LNCaP clone FGC (cell line): ENCODE results near the gene VIT.

ENCODE experiments used
- DNase-seq: peaks from one replicate; pipeline ENCODE4 v3.0.0-alpha.2; 2011; ENCODE audit warnings: low read depth
- H3K4me3 ChIP-seq: 2 replicates; pipeline ENCODE4 v1.5.1; 2011; ENCODE audit warnings: mild to moderate bottlenecking, low read depth, low read length, control low read depth
- TF ChIP-seq, protein P1 (sequence below): IDR thresholded peaks from 2 replicates; pipeline ENCODE4 v1.5.1; 2012; ENCODE audit warnings: mild to moderate bottlenecking; ENCODE audit not compliant: control insufficient read depth, insufficient read depth; ENCODE audit errors: extremely low read depth

VIT gene

DNA sequence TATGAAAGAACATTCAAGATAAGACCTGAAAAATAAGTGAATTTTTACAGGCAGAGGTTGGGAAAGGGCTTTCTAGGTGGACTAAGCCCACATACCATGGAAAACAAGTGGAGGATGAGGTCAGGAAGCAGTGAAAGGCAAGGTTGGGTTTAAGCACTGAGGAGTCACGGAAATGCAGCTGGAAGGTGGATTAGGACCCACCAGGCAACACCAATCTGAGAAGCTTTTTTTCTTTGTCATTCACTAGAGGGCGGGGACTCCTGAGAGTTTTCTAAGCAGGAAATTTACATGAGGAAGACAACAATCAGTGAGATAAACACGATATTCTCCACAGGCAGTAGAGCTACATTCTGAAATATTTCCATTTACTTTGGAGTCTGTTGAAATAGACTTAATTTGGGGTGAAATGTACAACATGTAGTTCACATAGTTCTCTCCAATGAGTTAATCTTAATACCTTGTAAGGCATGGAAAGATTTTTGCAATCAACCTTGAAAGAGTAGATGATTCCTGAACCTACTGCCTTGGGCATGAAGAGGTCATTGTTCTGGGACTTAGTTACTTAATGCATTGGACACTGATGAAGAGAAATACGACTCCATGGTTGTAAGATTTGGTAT is 40.7 kb downstream of the VIT start:
- no peak for DNase-seq
- TF ChIP-seq, protein P1, sequence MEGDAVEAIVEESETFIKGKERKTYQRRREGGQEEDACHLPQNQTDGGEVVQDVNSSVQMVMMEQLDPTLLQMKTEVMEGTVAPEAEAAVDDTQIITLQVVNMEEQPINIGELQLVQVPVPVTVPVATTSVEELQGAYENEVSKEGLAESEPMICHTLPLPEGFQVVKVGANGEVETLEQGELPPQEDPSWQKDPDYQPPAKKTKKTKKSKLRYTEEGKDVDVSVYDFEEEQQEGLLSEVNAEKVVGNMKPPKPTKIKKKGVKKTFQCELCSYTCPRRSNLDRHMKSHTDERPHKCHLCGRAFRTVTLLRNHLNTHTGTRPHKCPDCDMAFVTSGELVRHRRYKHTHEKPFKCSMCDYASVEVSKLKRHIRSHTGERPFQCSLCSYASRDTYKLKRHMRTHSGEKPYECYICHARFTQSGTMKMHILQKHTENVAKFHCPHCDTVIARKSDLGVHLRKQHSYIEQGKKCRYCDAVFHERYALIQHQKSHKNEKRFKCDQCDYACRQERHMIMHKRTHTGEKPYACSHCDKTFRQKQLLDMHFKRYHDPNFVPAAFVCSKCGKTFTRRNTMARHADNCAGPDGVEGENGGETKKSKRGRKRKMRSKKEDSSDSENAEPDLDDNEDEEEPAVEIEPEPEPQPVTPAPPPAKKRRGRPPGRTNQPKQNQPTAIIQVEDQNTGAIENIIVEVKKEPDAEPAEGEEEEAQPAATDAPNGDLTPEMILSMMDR, result no peak
- no peak overlapping the region for H3K4me3 ChIP-seq

DNA sequence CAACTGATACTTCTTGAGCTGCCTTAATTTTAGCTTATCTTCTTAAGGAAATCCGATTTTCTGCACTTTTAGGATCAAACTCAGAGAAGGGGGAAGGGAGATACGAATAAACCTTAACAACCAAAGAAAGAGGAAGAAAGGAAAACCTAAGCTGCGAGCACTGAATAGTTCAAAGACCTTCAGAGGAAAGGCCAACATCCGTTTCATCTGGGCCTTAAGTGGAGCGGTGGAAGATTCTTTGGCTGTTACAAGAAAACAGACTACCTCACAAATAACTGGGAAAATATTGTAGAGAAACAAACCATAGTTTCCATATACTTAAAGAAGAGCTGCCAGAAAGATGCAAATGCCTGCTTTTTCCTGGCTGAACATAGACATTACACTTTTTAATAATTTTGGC is 43.6 kb downstream of the VIT start:
- TF ChIP-seq, protein P1, result no peak
- H3K4me3 ChIP-seq, result no peak overlapping the region
- no peak for DNase-seq

DNA sequence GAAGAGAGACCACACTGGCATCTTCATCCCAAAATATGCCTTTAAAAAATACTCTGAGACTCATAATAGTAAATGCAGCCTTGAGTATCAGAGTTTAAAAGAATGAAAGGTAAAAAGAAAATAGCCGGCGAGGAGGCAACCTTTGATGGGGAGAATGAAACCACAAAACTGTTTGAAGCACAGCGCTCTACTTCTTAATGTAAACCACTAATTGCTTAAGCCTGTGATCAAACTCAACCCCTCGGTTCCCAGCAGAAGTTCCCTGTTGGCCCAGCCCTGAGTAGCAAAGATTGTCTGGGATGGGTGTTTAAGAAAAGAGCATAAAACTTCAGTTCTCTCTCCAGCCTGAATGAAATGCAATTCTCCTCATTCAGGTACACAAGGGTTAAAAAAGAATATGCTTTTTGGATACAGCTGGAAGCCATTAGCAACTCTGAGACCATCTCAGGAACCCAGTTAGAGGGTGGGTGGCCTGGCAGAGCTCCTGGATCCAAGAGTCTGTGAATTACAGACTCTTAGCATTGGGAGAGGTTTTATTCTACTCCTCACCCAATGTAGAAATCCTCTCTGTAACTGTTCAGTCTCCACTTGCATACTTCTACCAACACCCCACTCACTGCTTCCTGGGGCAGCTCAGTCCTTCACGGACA is 44.8 kb downstream of the VIT start:
- TF ChIP-seq, protein P1, result no peak
- no peak for DNase-seq
- H3K4me3 ChIP-seq, result no peak overlapping the region

DNA sequence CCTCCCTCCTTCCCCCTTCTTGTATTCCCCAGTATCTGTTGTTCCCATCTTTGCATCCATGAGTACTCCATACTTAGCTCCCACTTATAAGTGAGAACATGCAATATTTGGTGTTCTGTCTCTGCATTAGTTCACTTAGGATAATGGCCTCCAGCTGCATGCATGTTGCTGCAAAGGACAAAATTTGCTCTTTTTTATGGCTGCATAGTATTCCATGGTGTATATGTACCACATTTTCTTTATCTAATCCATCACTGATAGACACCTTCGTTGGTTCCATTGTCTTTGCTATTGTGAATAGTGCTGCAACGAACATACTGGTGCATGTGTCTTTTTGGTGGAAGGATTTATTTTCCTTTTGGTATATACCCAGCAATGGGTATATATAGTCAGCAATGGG is 47.4 kb downstream of the VIT start:
- no peak for DNase-seq
- TF ChIP-seq, protein P1, result no peak
- no peak overlapping the region for H3K4me3 ChIP-seq

DNA sequence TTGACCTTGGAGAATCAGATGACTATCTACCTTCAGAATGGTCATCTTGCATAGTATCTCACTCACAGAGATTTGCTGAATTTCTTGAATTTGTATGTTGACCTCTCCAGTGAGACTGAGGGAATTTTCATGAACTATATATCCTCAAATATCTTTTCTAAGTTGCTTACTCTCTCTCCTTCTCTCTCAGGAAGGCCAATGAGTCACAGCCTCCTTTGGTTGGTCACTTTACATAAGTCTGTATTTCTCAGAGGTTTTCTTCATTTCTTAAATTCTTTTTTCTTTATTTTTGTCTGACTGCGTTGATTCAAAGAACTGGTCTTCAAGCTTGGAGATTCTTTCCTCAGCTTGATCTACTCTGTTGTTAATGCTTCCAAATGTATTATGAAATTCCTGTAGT is 51.7 kb downstream of the VIT start:
- no peak for DNase-seq
- no peak overlapping the region for H3K4me3 ChIP-seq
- TF ChIP-seq, protein P1, result no peak

DNA sequence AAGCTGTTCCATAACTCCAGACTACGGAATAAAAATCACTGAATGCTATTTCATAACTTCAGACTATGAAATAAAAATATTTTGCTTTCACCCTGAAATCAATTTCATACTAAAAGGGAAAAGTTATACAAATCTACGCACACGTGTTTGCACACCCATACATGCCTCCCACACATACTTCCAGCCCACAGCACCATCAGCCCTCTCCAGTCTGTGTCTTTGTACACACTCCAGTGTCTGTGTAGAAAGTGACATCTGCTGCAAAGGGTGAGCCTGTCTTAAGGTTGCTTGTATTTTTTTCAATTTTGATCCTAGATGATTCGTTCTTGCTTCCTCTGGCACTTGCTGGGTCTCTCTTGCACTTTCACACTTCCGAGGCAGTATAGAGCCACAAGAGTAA is 53.6 kb downstream of the VIT start:
- no peak overlapping the region for H3K4me3 ChIP-seq
- TF ChIP-seq, protein P1, result no peak
- no peak for DNase-seq

DNA sequence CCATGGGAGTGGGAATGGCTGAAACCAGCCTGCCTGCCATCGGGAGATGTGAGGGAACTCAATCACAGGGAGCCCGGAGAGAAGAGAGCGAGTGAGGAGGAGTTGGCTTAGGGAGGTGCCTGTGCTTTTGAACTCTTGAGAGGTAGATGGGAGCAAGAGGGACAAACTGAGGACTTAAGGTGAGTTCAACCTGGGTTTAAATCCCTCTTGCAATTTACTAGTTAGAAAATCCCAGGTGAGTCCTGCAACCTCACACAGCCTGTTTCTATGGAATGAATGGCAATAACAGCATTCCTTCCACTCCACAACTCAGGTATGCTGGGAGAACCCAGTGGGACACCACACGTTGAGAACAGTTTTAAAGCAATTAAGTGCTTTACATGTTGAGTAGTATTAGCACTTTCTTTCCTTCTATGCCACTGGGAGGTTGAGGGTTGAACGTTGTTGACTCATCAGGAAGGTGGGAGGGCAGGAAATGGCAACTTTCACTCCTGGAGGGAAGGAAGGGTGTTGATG is 57.3 kb downstream of the VIT start:
- no peak overlapping the region for H3K4me3 ChIP-seq
- no peak for DNase-seq
- TF ChIP-seq, protein P1, result no peak
